ENCODE results near the gene GPRIN1.
"Not testable (repeated sequence)": the region's sequence is repeated elsewhere in the genome, so short reads cannot be mapped to it uniquely, and the experiment has no call there.

The GPRIN1 gene

DNA sequence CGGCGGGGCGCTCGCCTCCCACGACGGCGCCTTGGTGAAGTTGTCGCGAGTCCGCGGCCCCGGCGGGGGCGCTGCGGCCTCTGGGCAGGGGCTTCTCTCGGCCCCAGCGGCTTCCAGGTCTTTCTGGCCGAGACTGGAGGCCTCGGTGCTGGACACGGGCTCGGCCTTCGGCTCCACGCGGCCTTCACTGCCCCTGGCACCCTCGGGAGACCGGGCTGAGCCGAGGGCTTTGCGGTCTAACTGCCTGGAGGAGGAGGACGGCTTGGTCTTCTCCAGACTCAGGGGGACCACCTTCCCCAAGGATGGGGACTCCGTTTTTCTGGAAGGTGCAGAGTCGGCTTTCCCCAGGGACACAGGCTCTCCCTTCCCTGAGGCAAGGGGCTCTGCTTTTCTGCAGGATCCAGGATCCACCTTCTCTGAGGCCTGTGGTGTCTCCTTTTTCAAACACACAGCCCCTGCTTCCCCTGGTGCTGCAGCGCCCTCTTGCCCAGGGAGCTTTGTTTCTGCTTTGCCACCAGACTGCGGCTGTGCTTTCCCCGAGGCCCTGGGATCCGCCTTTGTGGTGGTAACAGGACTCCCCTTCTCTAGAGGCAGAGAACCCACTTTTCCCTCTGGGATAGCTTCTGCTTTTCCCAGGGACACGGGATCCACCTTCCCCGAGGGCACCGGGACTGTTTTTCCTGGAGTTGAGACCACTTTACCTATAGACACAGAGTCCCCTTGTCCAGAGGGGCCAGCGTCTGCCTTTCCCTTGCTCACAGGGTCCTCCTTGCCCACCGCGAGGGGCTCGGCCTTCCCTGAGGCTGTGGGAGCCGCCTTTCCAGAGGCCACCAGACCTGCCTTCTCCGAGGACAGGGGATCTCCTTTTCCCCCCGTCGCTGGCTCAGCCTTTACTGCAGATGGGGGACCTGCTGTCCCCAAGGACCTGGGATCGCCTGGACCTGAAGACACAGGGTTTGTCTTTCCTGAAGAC is 12.3 kb downstream of the GPRIN1 start:
- DNase-seq (ENCODE audit: low spot score), result no peak

DNA sequence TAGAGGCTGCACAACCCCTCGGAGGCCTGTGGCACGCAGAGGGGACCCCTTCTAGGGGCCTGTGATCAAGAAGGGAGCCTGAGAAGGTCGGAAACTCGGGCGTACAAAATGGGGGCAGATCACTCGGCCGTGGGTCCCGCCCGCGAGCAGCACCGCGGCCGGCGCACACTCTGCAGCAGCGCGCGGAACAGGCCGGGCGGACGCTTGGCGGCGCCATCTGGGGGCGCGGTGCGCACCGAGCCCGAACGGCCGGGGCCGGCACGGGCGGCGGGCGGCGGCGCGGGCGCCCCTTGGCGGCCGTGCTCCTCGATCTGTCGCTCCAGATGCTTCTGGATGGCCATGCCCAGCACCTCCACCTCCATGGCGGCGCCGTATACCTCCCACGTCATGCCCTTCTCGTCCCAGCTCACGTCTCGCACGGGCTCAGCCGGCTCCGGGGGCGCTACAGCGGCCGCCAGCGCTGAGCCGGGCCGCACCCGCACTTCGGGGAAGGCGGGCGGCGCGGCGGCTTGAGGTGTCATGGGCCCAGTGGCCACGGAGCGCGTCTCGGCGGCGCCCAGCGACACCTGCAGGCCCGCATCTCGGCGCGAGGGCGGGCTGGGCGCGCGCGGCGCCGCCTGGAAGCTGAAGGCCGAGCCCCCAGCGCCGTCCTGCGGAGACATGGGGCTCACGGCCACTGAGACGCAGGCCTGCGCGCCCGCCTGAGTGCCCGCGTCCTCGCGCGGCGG is 13.1 kb downstream of the GPRIN1 start:
- DNase-seq (ENCODE audit: low spot score), result peak; percentile 31

- DNase-seq (ENCODE audit: low spot score), result no peak
Observed at GRCh38 chr5:176596069-176596644, 13.8 kb downstream of the GPRIN1 start.

DNA sequence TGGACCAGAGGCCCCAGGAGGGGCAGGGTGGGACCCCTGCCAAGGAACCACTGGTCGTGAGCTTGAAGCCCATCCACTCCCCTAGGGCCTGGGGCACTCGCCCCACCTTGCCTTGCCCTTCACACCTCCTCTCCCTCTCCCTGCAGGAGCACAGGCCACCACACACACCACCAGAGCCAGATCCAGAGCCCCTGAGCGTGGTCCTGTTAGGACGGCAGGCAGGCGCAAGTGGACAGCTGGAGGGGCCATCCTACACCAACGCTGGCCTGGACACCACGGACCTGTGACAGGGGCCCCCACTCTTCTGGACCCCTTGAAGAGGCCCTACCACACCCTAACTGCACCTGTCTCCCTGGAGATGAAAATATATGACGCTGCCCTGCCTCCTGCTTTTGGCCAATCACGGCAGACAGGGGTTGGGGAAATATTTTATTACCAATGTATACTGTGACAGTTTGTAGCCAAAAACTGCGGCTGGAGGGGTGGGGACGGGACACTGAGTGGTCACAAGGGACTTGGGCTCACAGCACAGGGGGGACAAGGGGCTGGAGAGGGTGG is 14.5 kb downstream of the GPRIN1 start:
- DNase-seq (ENCODE audit: low spot score), result no peak

DNA sequence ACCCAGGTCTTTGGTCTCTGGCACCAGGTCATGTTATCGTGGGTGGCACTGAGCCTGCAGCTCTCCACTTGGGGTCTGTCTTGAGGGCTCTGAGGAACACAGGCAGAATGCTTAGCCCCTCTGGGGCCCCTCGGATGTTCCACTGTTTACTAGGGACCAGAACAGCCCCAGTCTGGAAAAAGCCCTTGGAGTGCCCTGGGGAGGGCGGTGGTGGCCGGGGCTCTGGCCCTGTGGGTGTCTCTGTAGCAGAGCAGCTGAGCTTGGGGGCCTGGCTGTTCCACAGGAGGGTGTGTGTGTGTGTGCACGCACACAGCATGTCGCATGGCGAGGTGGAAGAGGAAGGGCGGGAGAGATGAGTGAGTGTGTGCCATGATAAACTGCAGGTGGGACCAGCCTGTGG is 15.4 kb downstream of the GPRIN1 start:
- no peak for DNase-seq (ENCODE audit: low spot score)

DNA sequence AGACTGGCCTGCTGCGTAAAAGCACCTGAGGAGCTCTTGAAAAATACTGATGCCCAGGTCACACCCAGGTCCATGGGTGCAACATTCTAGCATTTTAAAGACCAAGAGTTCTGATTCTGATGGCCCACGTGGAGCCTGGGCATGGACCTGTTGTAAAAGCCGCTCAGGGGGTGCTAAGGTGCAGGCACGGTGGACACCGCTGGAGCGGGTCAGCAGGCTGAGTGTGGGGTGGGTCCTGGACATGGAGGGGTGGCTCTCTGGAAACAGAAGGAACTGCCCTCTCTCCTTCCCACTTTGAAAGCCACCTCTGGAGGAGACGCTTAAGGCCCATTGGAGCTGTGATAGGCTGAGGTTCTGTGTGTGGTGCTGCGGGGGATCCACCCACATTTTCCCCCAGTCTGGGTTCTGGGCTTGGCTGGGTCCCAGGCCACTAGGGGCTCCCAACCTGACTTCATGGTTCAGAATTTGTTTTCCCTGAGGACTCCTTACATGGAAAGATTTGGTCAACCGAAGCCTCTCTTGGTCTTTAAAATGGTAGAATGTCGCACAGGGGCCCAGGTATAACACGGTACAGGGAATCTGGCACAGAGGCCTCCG is 16.6 kb downstream of the GPRIN1 start:
- no peak for DNase-seq (ENCODE audit: low spot score)

- DNase-seq (ENCODE audit: low spot score), result no peak
Observed at GRCh38 chr5:176592573-176592972, 17.4 kb downstream of the GPRIN1 start.

DNA sequence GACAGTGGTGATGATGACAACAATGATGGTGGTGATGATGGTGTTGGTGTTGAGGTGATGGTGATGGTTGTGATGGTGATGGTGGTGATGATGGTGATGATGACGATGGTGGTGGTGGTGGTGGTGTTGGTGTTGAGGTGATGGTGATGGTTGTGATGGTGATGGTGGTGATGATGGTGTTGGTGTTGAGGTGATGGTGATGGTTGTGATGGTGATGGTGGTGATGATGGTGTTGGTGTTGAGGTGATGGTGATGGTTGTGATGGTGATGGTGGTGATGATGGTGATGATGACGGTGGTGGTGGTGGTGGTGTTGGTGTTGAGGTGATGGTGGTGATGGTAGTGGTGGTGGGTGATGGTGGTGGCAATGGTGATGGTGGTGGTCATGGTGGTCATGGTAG is 18.3 kb downstream of the GPRIN1 start:
- DNase-seq (ENCODE audit: low spot score), result not testable (repeated sequence)

DNA sequence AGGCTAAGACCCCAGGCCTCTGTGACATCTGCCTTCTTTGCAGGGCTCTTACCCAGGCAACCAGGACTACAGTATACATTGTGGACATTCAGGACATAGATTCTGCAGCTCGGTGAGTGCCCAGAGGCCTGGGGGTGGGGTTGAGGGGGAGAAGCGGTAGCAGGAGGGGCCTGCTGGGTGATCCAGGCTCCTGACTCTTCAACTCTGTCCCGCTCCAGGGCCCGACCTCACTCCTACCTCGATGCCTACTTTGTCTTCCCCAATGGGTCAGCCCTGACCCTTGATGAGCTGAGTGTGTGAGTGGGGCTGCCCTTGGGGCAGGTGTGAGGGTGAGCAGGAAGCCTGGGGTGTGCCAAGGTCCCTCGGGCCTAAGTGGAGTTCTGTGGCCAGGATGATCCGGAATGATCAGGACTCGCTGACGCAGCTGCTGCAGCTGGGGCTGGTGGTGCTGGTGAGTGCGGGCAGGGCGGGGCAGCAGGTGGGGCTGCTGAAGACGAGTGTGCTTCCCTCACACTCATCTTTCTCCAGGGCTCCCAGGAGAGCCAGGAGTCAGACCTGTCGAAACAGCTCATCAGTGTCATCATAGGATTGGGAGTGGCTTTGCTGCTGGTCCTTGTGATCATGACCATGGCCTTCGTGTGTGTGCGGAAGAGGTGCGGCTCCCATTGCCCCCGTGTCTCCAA is 19.8 kb downstream of the GPRIN1 start:
- no peak for DNase-seq (ENCODE audit: low spot score)

DNA sequence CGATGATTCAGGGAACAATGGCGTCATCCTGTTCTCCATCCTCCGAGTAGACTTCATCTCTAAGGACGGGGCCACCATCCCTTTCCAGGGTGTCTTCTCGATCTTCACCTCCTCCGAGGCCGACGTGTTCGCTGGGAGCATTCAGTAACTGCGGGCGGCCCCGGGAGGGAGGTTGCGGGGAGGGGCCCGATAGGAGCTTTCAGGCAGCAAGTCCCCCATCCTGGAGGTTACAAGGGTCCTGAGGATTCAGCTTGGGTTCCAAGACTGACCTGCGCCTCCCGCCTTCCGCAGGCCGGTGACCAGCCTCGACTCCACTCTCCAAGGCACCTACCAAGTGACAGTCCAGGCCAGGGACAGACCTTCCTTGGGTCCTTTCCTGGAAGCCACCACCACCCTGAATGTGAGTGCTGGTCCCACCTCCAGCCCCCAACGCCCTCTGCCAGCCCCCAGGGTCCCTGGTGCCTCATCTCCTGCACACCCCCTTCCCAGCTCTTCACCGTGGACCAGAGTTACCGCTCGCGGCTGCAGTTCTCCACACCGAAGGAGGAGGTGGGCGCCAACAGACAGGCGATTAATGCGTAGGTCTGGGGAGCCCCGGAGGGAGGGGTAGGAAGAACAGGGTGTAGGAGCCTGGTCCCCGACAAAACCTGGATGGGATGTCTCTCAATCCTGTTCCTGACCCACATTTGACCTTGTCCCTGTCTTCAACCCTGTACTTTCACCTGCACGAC is 20.8 kb downstream of the GPRIN1 start:
- no peak for DNase-seq (ENCODE audit: low spot score)

DNA sequence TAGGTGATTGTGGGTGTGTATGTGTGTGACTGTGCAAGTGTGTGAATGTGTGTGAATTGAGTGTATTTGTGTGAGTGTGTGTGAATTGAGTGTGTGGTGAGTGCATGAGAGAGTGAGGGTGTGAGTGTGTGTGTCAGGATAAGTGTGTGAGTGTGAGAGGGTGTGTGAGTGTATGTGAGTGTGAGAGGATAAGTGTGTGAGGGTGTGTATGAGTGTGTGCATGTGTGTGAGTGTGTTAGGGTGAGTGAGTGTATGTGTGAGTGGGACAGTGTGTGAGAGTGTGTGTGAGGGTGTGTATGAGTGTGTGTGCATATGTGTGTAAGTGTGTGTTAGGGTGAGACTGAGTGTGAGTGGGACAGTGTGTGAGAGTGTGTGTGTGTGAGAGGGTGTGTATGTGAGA is 21.7 kb downstream of the GPRIN1 start:
- no peak for DNase-seq (ENCODE audit: low spot score)

DNA sequence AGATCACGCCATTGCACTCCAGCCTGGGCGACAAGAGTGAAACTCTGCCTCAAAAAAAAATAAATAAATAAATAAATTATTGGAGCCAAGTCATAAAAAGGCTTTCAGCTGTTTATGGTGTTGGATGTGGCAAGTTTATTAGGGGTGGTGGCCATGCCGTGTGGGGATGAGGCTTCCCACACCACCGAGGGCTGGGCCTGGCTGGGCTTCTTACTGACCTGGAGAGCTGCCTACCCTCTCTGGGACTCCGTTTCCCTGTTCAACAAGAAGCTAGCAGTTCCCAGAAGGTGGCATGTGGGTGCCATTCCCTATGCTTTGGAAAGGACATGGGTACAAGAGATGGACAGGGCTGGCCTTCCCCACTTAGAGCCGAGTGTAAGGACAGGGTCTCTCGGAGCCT is 22.6 kb downstream of the GPRIN1 start:
- DNase-seq (ENCODE audit: low spot score), result no peak

GRCh38 chr5:176583076-176583475 is 26.9 kb downstream of the GPRIN1 start:
- no peak for DNase-seq (ENCODE audit: low spot score)

DNA sequence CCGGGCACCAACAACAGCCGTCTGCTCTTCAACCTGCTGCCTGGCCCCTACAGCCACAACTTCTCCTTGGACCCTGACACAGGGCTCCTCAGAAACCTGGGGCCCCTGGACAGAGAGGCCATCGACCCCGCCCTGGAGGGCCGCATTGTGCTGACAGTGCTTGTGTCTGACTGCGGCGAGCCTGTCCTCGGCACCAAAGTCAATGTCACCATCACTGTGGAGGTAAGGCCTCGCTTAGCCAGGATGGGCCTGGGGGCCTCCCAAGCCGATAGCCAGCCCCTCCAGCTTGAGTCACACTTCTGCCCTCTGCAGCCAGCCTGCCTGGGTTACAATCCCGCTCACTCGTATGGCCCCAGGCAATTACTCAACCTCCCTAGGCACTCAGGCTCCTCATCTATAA is 28.6 kb downstream of the GPRIN1 start:
- no peak for DNase-seq (ENCODE audit: low spot score)

DNA sequence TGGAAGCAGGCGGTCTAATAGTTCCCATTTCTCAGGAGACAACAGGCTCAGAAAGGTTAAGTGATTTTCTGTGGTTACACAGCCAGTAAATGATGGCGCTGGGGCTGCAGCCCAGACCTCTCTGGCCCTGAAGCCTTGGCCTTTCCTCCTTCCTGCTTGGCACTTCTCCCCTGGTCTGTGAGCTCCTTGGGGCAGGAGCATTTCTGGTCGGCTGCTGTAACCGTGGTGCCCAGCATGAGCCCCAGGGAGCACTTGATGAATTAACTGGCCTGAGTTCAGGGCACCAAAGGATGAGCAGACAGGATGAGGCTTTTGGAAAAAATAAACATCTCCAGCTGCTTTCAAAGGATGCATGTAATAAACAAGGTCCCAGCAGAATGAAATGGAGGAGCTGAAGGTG is 30.6 kb downstream of the GPRIN1 start:
- DNase-seq (ENCODE audit: low spot score), result no peak

- peak; percentile 75 for DNase-seq (ENCODE audit: low spot score)
Observed at GRCh38 chr5:176578391-176578808, 31.6 kb downstream of the GPRIN1 start.

DNA sequence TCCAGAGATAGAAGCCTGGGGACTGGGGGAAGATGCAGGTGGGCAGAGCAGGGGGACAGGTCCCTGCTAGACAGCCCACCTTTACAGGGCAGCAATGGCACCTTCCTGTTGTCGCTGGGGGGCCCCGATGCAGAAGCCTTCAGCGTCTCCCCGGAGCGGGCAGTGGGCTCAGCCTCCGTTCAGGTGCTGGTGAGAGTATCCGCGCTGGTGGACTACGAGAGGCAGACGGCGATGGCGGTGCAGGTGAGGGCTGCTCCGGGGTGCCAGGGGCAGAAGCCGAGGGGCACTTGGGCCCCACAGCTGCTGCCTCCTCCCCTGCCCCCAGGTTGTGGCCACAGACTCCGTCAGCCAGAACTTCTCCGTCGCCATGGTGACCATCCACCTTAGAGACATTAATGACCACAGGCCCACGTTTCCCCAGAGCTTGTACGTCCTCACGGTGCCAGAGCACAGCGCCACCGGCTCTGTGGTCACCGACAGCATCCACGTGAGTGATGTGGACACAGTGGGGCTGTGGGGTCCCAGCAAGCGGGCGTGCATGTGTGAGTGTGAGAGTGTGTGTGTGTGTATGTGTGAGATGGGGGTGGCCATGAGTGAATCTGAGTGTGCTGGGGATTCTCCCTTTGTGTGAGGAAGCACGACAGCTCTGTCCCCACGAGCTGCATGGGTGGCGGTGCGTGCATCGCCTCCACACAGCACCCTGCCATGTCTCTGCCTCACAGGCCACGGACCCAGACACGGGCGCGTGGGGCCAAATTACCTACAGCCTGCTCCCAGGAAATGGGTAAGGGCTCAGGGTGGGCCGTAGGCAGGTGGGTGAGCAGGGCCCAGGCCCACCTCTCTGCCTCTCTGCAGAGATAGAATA is 32.4 kb downstream of the GPRIN1 start:
- peak; percentile 22 for DNase-seq (ENCODE audit: low spot score)

GRCh38 chr5:176575488-176576422 is 34.2 kb downstream of the GPRIN1 start:
- no peak for DNase-seq (ENCODE audit: low spot score)

GRCh38 chr5:176575066-176575465 is 34.9 kb downstream of the GPRIN1 start:
- no peak for DNase-seq (ENCODE audit: low spot score)
